A673 (cell line): ENCODE measurements around the gene KLHL14.

ENCODE experiments used
- CTCF ChIP-seq: fragments of 300-800, 200-600 bp; sonication (generic); conservative IDR thresholded peaks from 2 replicates; pipeline ENCODE4 v1.5.1; 2017; ENCODE audit warnings: low read depth, mild to moderate bottlenecking, antibody characterized with exemption, low read length, moderate library complexity, mixed read lengths
- EZH2 ChIP-seq: fragments of 200-600 bp; sonication (generic); IDR thresholded peaks from 2 replicates; pipeline ENCODE4 v1.6.1; 2017; ENCODE audit warnings: borderline replicate concordance, low read depth, mild to moderate bottlenecking, mixed read lengths, antibody characterized with exemption, low read length; ENCODE audit not compliant: poor library complexity, severe bottlenecking

- no peak for TF ChIP-seq CTCF
- TF ChIP-seq EZH2, result no peak
These were observed at the start of gene KLHL14 for GRCh38 chr18:32772581-32773381.
